ENCODE data around the gene METTL25B. TPM values are rescaled to one million over a fixed set of nuclear protein-coding genes. Genes with fewer than 3 reads are reported as not detected.

Gene METTL25B
- total and polyA plus RNA-seq, 2 donors (not counting 3 experiments of a cell fraction or from before 2014, with no cell fraction given): 12.8 to 15.0 TPM

DNA sequence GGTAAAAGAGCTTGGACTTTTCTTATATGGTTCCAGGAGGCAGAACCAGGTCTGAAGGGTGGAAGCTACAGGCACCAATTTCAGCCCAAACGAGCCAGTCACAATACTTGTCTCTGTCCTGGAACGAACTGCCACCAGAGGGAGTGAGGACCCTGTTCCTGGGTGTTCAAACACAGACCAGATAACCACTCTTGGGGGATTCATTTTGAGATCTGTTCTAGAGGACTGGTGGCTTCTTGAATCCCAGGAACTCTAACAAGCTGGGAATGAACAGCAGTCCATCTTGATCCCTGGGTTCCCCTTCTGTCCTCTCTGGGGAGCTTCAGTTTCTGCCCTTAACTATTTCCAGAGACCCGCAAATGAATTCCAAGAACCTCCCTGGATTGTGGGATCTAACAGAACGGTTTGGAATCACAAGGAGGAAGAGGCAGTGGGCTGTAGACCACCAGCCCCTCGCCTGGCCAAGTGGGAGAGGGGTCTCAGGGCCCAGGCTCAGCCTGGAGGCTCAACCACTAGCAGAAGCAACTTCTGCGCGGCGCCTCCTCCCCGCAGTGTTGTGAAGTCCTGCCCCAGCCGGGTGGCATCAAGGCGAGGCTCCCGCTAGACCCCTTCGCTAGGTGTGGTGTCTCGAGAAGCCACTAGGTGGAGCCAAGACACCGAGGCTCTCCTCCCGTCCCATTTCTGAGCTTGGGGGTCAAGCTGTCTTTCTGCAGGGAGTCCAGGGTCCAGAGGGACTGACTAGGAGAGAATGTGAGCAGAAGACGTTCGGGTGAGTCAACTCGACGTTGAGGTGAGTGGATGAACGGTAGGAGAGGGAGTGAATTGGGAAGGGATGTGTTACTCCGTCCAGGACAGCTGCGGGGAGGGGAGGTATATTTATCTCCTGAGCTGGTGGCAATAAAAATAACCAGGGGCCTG lies 39.0 kb upstream of the METTL25B start:
- FAIRE-seq (peak; percentile 98), DNase-seq (ENCODE audit: low read depth, low spot score) (peak; percentile 86)
- no TSS peak for BruUV-seq (replicated peaks)
- POLR2A ChIA-PET: interaction anchor here (0.9 to 1.1 kb wide), 3 partner anchors 15 to 39 kb away, joined by 3 to 6 read pairs (median 4); partner anchors contain the start of genes ISG20L2 and METTL25B
- Histone ChIP-seq H4K20me1 (replicated peaks; ENCODE audit: control insufficient read depth, extremely low read depth, insufficient read depth, low read length) (no peaks in the 10 kb centered on the region), H3K27me3 (ENCODE audit: control insufficient read depth in 2 of 2, insufficient read depth in 2 of 2, low read length in 2 of 2) (peaks cover 19 to 31% of the 10 kb centered on the region in 2 experiments), H3K9me3 (replicated peaks; ENCODE audit: control insufficient read depth, insufficient read depth, low read length) (no peaks in the 10 kb centered on the region), H3K9me1 (replicated peaks; ENCODE audit: control insufficient read depth, extremely low read depth, insufficient read depth, low read length) (no peaks in the 10 kb centered on the region), H3K4me1 (ENCODE audit: control insufficient read depth, extremely low read depth, insufficient read depth, low read length) (no peaks in the 10 kb centered on the region), H3K27ac (ENCODE audit: insufficient read depth, low read depth, low read length) (no peak overlapping the region), H3K9ac (replicated peaks; ENCODE audit: extremely low read depth, insufficient read depth, low read length) (no peak overlapping the region), H3K79me2 (ENCODE audit: control insufficient read depth, insufficient read depth, low read length) (no peaks in the 10 kb centered on the region), H2AFZ (ENCODE audit: low read depth, low read length) (peak overlapping the region; percentile 55), H3K4me2 (ENCODE audit: insufficient read depth, low read length) (peak overlapping the region; percentile 42), H3K4me3 (replicated peaks in 1 of 3; ENCODE audit: insufficient read depth in 1 of 3, low read depth in 1 of 3, low read length in 3 of 3) (no peak overlapping the region), H3K36me3 (ENCODE audit: control insufficient read depth in 2 of 2, extremely low read depth in 1 of 2, insufficient read depth in 2 of 2, low read length in 2 of 2) (no peaks in the 10 kb centered on the region)
- dilution Hi-C loops (cut with MboI; ENCODE audit: extremely low pct_ligation_motif_present, low sequenced_read_pairs) (no loop called here), intact Hi-C loops (cut with micrococcal nuclease) (loop anchor here (1.0 kb wide), 6 partner anchors 16 to 238 kb away; partner anchors contain the start of genes CRABP2, NTRK1 and PRCC)
- CTCF ChIA-PET: interaction anchor here (0.6 to 16.7 kb wide), 67 partner anchors 11 to 401 kb away, joined by 3 to 546 read pairs (median 5); partner anchors contain the start of genes CRABP2, HAPLN2, HDGF and INSRR
- TF ChIP-seq JUN (IDR thresholded peaks at IDR 0.05; ENCODE audit: borderline replicate concordance, insufficient read depth, insufficient read length, low read depth): no peak
- peak; percentile 87 to 93 for TF ChIP-seq CTCF (IDR thresholded peaks at IDR 0.05; ENCODE audit: extremely low read depth in 1 of 2, insufficient read depth in 1 of 2, low read depth in 1 of 2, low read length in 2 of 2)
- no peak for TF ChIP-seq POLR2A (IDR thresholded peaks at IDR 0.05; ENCODE audit: low read depth, low read length)
- TF ChIP-seq FOS (IDR thresholded peaks at IDR 0.05; ENCODE audit: borderline replicate concordance, insufficient read depth, low read length): no peak

Data from endothelial cell of umbilical vein (primary cell).